Central memory CD8-positive, alpha-beta T cell (primary cell): ENCODE data around the gene HPCAL1.

Source experiments
- ATAC-seq: fragments of 150-1000 bp; cut with Tn5 transposase; replicated peaks from 2 replicates; pipeline ENCODE4 v1.10.0; 2022; ENCODE audit warnings: mild to moderate bottlenecking, moderate FRiP score, moderate number of reproducible peaks; ENCODE audit not compliant: poor library complexity, severe bottlenecking; ENCODE audit errors: extremely low read depth
- DNase-seq, 2 donors: peaks; one replicate each; pipeline ENCODE4 v3.0.0; 2021; ENCODE audit warnings: low spot score in 2 of 2
- H3K27ac Mint-ChIP-seq: one replicate; pipeline ENCODE4 v1.8.0; 2022; ENCODE audit warnings: low read depth, mild to moderate bottlenecking, moderate library complexity, mixed read lengths
- H3K27me3 Mint-ChIP-seq: one replicate; pipeline ENCODE4 v1.8.0; 2022; ENCODE audit warnings: mixed read lengths
- H3K36me3 Mint-ChIP-seq: one replicate; pipeline ENCODE4 v1.8.0; 2022; ENCODE audit warnings: mild to moderate bottlenecking, moderate library complexity, mixed read lengths; ENCODE audit not compliant: insufficient read depth
- H3K4me1 Mint-ChIP-seq: one replicate; pipeline ENCODE4 v1.8.0; 2022; ENCODE audit warnings: mixed read lengths
- H3K4me3 Mint-ChIP-seq: one replicate; pipeline ENCODE4 v1.8.0; 2022; ENCODE audit warnings: mild to moderate bottlenecking, moderate library complexity, mixed read lengths
- H3K9me3 Mint-ChIP-seq: one replicate; pipeline ENCODE4 v1.8.0; 2022; ENCODE audit warnings: mixed read lengths

Gene HPCAL1

GRCh38 chr2:10356439-10356811 lies 53.7 kb downstream of the HPCAL1 start:
- H3K36me3 Mint-ChIP-seq = peaks cover 3% of the 10 kb centered on the region
- no peak overlapping the region for H3K4me3 Mint-ChIP-seq
- H3K27ac Mint-ChIP-seq = no peak overlapping the region
- ATAC-seq (no peak), DNase-seq (no peak)
- H3K4me1 Mint-ChIP-seq = peaks cover 57% of the 10 kb centered on the region
- H3K27me3 Mint-ChIP-seq = no peaks in the 10 kb centered on the region
- H3K9me3 Mint-ChIP-seq = no peaks in the 10 kb centered on the region

GRCh38 chr2:10357193-10358169 lies 54.8 kb downstream of the HPCAL1 start:
- peaks cover 3% of the 10 kb centered on the region for H3K36me3 Mint-ChIP-seq
- H3K27me3 Mint-ChIP-seq = no peaks in the 10 kb centered on the region
- peaks cover 56% of the 10 kb centered on the region for H3K4me1 Mint-ChIP-seq
- ATAC-seq = no peak
- no peak overlapping the region for H3K4me3 Mint-ChIP-seq
- H3K27ac Mint-ChIP-seq = no peak overlapping the region
- no peaks in the 10 kb centered on the region for H3K9me3 Mint-ChIP-seq
- DNase-seq = no peak

- H3K9me3 Mint-ChIP-seq = no peaks in the 10 kb centered on the region
- ATAC-seq (no peak), DNase-seq (no peak)
- H3K27me3 Mint-ChIP-seq = no peaks in the 10 kb centered on the region
- peaks cover 51% of the 10 kb centered on the region for H3K4me1 Mint-ChIP-seq
- H3K4me3 Mint-ChIP-seq = no peak overlapping the region
- peaks cover 1% of the 10 kb centered on the region for H3K36me3 Mint-ChIP-seq
- H3K27ac Mint-ChIP-seq = no peak overlapping the region
Observed at GRCh38 chr2:10359246-10359645, 56.5 kb downstream of the HPCAL1 start.

- Mint-ChIP-seq H3K4me1 (peaks cover 50% of the 10 kb centered on the region), H3K36me3 (peaks cover 1% of the 10 kb centered on the region), H3K27me3 (no peaks in the 10 kb centered on the region), H3K4me3 (no peak overlapping the region), H3K9me3 (no peaks in the 10 kb centered on the region), H3K27ac (no peak overlapping the region)
- ATAC-seq (no peak), DNase-seq (no peak)
Observed at GRCh38 chr2:10359731-10360329, 57.1 kb downstream of the HPCAL1 start.

- no peak for ATAC-seq
- Mint-ChIP-seq H3K27me3 (no peaks in the 10 kb centered on the region), H3K9me3 (no peaks in the 10 kb centered on the region), H3K4me3 (no peak overlapping the region), H3K4me1 (peaks cover 51% of the 10 kb centered on the region), H3K36me3 (peaks cover 1% of the 10 kb centered on the region), H3K27ac (no peak overlapping the region)
- no peak for DNase-seq
Observed at GRCh38 chr2:10360460-10360849, 57.8 kb downstream of the HPCAL1 start.

GRCh38 chr2:10360850-10361588 lies 58.3 kb downstream of the HPCAL1 start:
- no peaks in the 10 kb centered on the region for H3K9me3 Mint-ChIP-seq

GRCh38 chr2:10362096-10362897 lies 59.6 kb downstream of the HPCAL1 start:
- Mint-ChIP-seq H3K4me3 (no peak overlapping the region), H3K27ac (no peak overlapping the region), H3K27me3 (no peaks in the 10 kb centered on the region), H3K36me3 (no peaks in the 10 kb centered on the region), H3K4me1 (peaks cover 45% of the 10 kb centered on the region), H3K9me3 (no peaks in the 10 kb centered on the region)
- no peak for DNase-seq
- ATAC-seq = no peak

More at GRCh38 chr2:10360850-10361588, 58.3 kb downstream of the HPCAL1 start:
- Mint-ChIP-seq H3K36me3 (peaks cover 1% of the 10 kb centered on the region), H3K27ac (no peak overlapping the region), H3K27me3 (no peaks in the 10 kb centered on the region), H3K4me3 (no peak overlapping the region), H3K4me1 (peaks cover 46% of the 10 kb centered on the region)
- ATAC-seq (no peak), DNase-seq (no peak)

GRCh38 chr2:10362898-10363454 lies 60.3 kb downstream of the HPCAL1 start:
- no peak overlapping the region for H3K4me3 Mint-ChIP-seq
- H3K27me3 Mint-ChIP-seq = no peaks in the 10 kb centered on the region
- H3K27ac Mint-ChIP-seq = no peak overlapping the region
- H3K9me3 Mint-ChIP-seq = no peaks in the 10 kb centered on the region
- H3K36me3 Mint-ChIP-seq = no peaks in the 10 kb centered on the region
- H3K4me1 Mint-ChIP-seq = peaks cover 44% of the 10 kb centered on the region
- DNase-seq = no peak
- no peak for ATAC-seq

- H3K36me3 Mint-ChIP-seq = no peaks in the 10 kb centered on the region
- H3K9me3 Mint-ChIP-seq = no peaks in the 10 kb centered on the region
- DNase-seq (no peak), ATAC-seq (no peak)
- no peaks in the 10 kb centered on the region for H3K27me3 Mint-ChIP-seq
- no peak overlapping the region for H3K4me3 Mint-ChIP-seq
- no peak overlapping the region for H3K27ac Mint-ChIP-seq
- peaks cover 41% of the 10 kb centered on the region for H3K4me1 Mint-ChIP-seq
Observed at GRCh38 chr2:10363861-10364610, 61.3 kb downstream of the HPCAL1 start.

- H3K4me1 Mint-ChIP-seq = peaks cover 48% of the 10 kb centered on the region
- DNase-seq = no peak
- ATAC-seq = no peak
- H3K4me3 Mint-ChIP-seq = no peak overlapping the region
- H3K27ac Mint-ChIP-seq = no peak overlapping the region
- no peaks in the 10 kb centered on the region for H3K27me3 Mint-ChIP-seq
- no peaks in the 10 kb centered on the region for H3K36me3 Mint-ChIP-seq
- H3K9me3 Mint-ChIP-seq = no peaks in the 10 kb centered on the region
Observed at GRCh38 chr2:10365412-10365811, 62.7 kb downstream of the HPCAL1 start.

- Mint-ChIP-seq H3K4me3 (no peak overlapping the region), H3K4me1 (peaks cover 43% of the 10 kb centered on the region), H3K27me3 (no peaks in the 10 kb centered on the region), H3K36me3 (no peaks in the 10 kb centered on the region), H3K9me3 (no peaks in the 10 kb centered on the region), H3K27ac (peak overlapping the region; percentile 64)
- ATAC-seq (no peak), DNase-seq (no peak)
Observed at GRCh38 chr2:10366601-10367270, 64.0 kb downstream of the HPCAL1 start.
